ENCODE results near the gene DALRD3.

DNA sequence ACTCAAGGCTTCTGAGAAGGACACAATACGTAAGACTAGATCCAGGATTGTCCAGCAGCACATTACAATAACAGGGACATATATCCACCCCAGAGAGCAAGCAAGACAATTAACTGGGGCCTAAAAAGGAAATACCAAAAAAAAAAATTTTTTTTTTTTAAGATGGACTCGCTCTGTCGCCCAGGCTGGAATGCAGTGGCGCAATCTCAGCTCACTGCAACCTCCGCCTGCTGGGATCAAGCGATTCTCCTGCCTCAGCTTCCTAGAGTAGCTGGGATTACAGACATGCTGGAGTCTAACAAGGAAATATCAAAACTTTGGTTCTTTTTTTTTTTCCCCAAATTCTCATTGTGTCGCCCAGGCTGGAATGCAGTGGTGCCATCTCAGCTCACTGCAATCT is 39.6 kb upstream of the DALRD3 start:
- TF ChIP-seq, protein P1, sequence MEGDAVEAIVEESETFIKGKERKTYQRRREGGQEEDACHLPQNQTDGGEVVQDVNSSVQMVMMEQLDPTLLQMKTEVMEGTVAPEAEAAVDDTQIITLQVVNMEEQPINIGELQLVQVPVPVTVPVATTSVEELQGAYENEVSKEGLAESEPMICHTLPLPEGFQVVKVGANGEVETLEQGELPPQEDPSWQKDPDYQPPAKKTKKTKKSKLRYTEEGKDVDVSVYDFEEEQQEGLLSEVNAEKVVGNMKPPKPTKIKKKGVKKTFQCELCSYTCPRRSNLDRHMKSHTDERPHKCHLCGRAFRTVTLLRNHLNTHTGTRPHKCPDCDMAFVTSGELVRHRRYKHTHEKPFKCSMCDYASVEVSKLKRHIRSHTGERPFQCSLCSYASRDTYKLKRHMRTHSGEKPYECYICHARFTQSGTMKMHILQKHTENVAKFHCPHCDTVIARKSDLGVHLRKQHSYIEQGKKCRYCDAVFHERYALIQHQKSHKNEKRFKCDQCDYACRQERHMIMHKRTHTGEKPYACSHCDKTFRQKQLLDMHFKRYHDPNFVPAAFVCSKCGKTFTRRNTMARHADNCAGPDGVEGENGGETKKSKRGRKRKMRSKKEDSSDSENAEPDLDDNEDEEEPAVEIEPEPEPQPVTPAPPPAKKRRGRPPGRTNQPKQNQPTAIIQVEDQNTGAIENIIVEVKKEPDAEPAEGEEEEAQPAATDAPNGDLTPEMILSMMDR (IDR thresholded peaks at IDR 0.05), result no peak
- TF ChIP-seq EP300 (IDR thresholded peaks at IDR 0.05) (no peak), POLR2A (IDR thresholded peaks at IDR 0.05) (no peak)
